ENCODE data around the gene HSPG2.

HSPG2 gene

GRCh38 chr1:21863981-21864380 is 73.1 kb downstream of the HSPG2 start:
- Histone ChIP-seq H3K9me3 (ENCODE audit: insufficient read depth, low read length) (no peaks in the 10 kb centered on the region), H4K20me1 (ENCODE audit: low read depth, low read length) (no peaks in the 10 kb centered on the region), H3F3A (ENCODE audit: insufficient read depth) (no peaks in the 10 kb centered on the region), H3K36me3 (ENCODE audit: low read length) (no peaks in the 10 kb centered on the region), H3K27ac (ENCODE audit: low read depth, low read length) (no peak overlapping the region), H3K4me3 (ENCODE audit: insufficient read depth, low read length, poor library complexity, severe bottlenecking) (no peak overlapping the region), H3K9ac (ENCODE audit: low read length) (no peak overlapping the region), H3K4me2 (ENCODE audit: low read depth, low read length, poor library complexity, severe bottlenecking) (no peak overlapping the region), H3K27me3 (ENCODE audit: low read length) (no peaks in the 10 kb centered on the region), H3K9me2 (replicated peaks; ENCODE audit: insufficient read depth, low read length) (no peaks in the 10 kb centered on the region), H2AFZ (ENCODE audit: low read depth, low read length, severe bottlenecking) (no peak overlapping the region), H3K79me2 (ENCODE audit: insufficient read depth, low read length) (no peaks in the 10 kb centered on the region)
- TF ChIP-seq CTCF (IDR thresholded peaks at IDR 0.05; ENCODE audit: insufficient read depth, low read length, poor library complexity, severe bottlenecking) (no peak), EZH2phosphoT487 (conservative IDR thresholded peaks at IDR 0.05; ENCODE audit: low read length) (no peak)

- H3K27ac ChIP-seq (ENCODE audit: low read depth, low read length): no peak overlapping the region
- TF ChIP-seq CTCF (IDR thresholded peaks at IDR 0.05; ENCODE audit: insufficient read depth, low read length, poor library complexity, severe bottlenecking): no peak
- no peak for TF ChIP-seq EZH2phosphoT487 (conservative IDR thresholded peaks at IDR 0.05; ENCODE audit: low read length)
These were observed 75.3 kb downstream of the HSPG2 start for GRCh38 chr1:21861602-21862429.

GRCh38 chr1:21860971-21861370 is 76.1 kb downstream of the HSPG2 start:
- H3F3A ChIP-seq (ENCODE audit: insufficient read depth): no peaks in the 10 kb centered on the region
- no peak overlapping the region for H2AFZ ChIP-seq (ENCODE audit: low read depth, low read length, severe bottlenecking)
- no peak for TF ChIP-seq CTCF (IDR thresholded peaks at IDR 0.05; ENCODE audit: insufficient read depth, low read length, poor library complexity, severe bottlenecking)
- TF ChIP-seq EZH2phosphoT487 (conservative IDR thresholded peaks at IDR 0.05; ENCODE audit: low read length): no peak
- no peak overlapping the region for H3K27ac ChIP-seq (ENCODE audit: low read depth, low read length)
- no peaks in the 10 kb centered on the region for H4K20me1 ChIP-seq (ENCODE audit: low read depth, low read length)
- no peak overlapping the region for H3K4me2 ChIP-seq (ENCODE audit: low read depth, low read length, poor library complexity, severe bottlenecking)
- H3K9me3 ChIP-seq (ENCODE audit: insufficient read depth, low read length): no peaks in the 10 kb centered on the region
- no peaks in the 10 kb centered on the region for H3K79me2 ChIP-seq (ENCODE audit: insufficient read depth, low read length)
- H3K36me3 ChIP-seq (ENCODE audit: low read length): no peaks in the 10 kb centered on the region
- H3K9me2 ChIP-seq (replicated peaks; ENCODE audit: insufficient read depth, low read length): no peaks in the 10 kb centered on the region
- H3K4me3 ChIP-seq (ENCODE audit: insufficient read depth, low read length, poor library complexity, severe bottlenecking): no peak overlapping the region
- H3K9ac ChIP-seq (ENCODE audit: low read length): no peak overlapping the region
- no peaks in the 10 kb centered on the region for H3K27me3 ChIP-seq (ENCODE audit: low read length)

More at GRCh38 chr1:21861602-21862429, 75.3 kb downstream of the HSPG2 start:
- Histone ChIP-seq H3K36me3 (ENCODE audit: low read length) (no peaks in the 10 kb centered on the region), H3K79me2 (ENCODE audit: insufficient read depth, low read length) (no peaks in the 10 kb centered on the region), H3K9me3 (ENCODE audit: insufficient read depth, low read length) (no peaks in the 10 kb centered on the region), H3K9ac (ENCODE audit: low read length) (no peak overlapping the region), H3K27me3 (ENCODE audit: low read length) (no peaks in the 10 kb centered on the region), H2AFZ (ENCODE audit: low read depth, low read length, severe bottlenecking) (no peak overlapping the region), H3K4me3 (ENCODE audit: insufficient read depth, low read length, poor library complexity, severe bottlenecking) (no peak overlapping the region), H3K4me2 (ENCODE audit: low read depth, low read length, poor library complexity, severe bottlenecking) (no peak overlapping the region), H3F3A (ENCODE audit: insufficient read depth) (no peaks in the 10 kb centered on the region), H4K20me1 (ENCODE audit: low read depth, low read length) (no peaks in the 10 kb centered on the region), H3K9me2 (replicated peaks; ENCODE audit: insufficient read depth, low read length) (no peaks in the 10 kb centered on the region)

Measured in SU-DHL-6 (cell line).